Neuronal stem cell (in vitro differentiated cells): ENCODE measurements around the gene COX7A1.
A peak's percentile ranks its signal among the peaks of the same experiment; 100 is the strongest.

Experiments
- DNase-seq: peaks from one replicate; pipeline ENCODE4 v3.0.0-alpha.2; 2013; ENCODE audit warnings: low spot score
- H2AFZ ChIP-seq: one replicate; pipeline ENCODE4 v1.6.1; 2013; ENCODE audit warnings: mild to moderate bottlenecking, low read length, inconsistent platforms
- H2AK5ac ChIP-seq: 2 replicates; pipeline ENCODE4 v1.6.1; 2013; ENCODE audit warnings: low read depth, mild to moderate bottlenecking, inconsistent platforms, low read length, moderate library complexity, mixed read lengths
- H2BK120ac ChIP-seq: 2 replicates; pipeline ENCODE4 v1.6.1; 2013; ENCODE audit warnings: low read depth, mild to moderate bottlenecking, inconsistent platforms, low read length, moderate library complexity, mixed read lengths
- H2BK12ac ChIP-seq: one replicate; pipeline ENCODE4 v1.6.1; 2013; ENCODE audit warnings: low read length, inconsistent platforms
- H2BK15ac ChIP-seq: 2 replicates; pipeline ENCODE4 v1.6.1; 2013; ENCODE audit warnings: mild to moderate bottlenecking, low read length, inconsistent platforms, mixed read lengths
- H2BK5ac ChIP-seq: one replicate; pipeline ENCODE4 v1.6.1; 2013; ENCODE audit warnings: inconsistent platforms, mild to moderate bottlenecking, low read length, moderate library complexity
- H3K14ac ChIP-seq: one replicate; pipeline ENCODE4 v1.6.1; 2013; ENCODE audit warnings: low read length, inconsistent platforms
- H3K18ac ChIP-seq: 2 replicates; pipeline ENCODE4 v1.6.1; 2013; ENCODE audit warnings: low read length, inconsistent platforms
- H3K23ac ChIP-seq: 2 replicates; pipeline ENCODE4 v1.6.1; 2013; ENCODE audit warnings: low read depth, mild to moderate bottlenecking, mixed read lengths, low read length, inconsistent platforms; ENCODE audit not compliant: poor library complexity
- H3K27ac ChIP-seq: replicated peaks from 3 replicates; pipeline ENCODE4 v1.5.1; 2013; ENCODE audit warnings: low read length, inconsistent platforms
- H3K27me3 ChIP-seq, 3 experiments: 2 replicates each; pipeline ENCODE4 v1.6.1; 2013; ENCODE audit warnings: low read length in 3 of 3, mild to moderate bottlenecking in 2 of 3, inconsistent platforms in 1 of 3, low read depth in 1 of 3, mixed read lengths in 1 of 3, moderate library complexity in 1 of 3; ENCODE audit not compliant: control insufficient read depth in 3 of 3, insufficient read depth in 3 of 3
- H3K36me3 ChIP-seq, 2 donors: replicated peaks in 1 of 2; 2 replicates each; pipeline ENCODE4 v1.6.1; 2013; ENCODE audit warnings: low read length in 2 of 2; ENCODE audit not compliant: control insufficient read depth in 2 of 2, insufficient read depth in 2 of 2
- H3K4ac ChIP-seq: 2 replicates; pipeline ENCODE4 v1.6.1; 2013; ENCODE audit warnings: inconsistent platforms, mild to moderate bottlenecking, low read length, moderate library complexity
- H3K4me1 ChIP-seq, 2 donors: 1 replicate in 1 of 2; 2 replicates in 1 of 2; pipeline ENCODE4 v1.6.1; 2013; ENCODE audit warnings: low read length in 2 of 2, low read depth in 1 of 2; ENCODE audit not compliant: control insufficient read depth in 2 of 2, insufficient read depth in 1 of 2
- H3K4me2 ChIP-seq: one replicate; pipeline ENCODE4 v1.6.1; 2013; ENCODE audit warnings: mild to moderate bottlenecking, low read length, inconsistent platforms; ENCODE audit not compliant: insufficient read depth, poor library complexity, severe bottlenecking
- H3K4me3 ChIP-seq, 2 donors: 2 replicates each; pipeline ENCODE4 v1.5.1; 2013; ENCODE audit warnings: low read length in 2 of 2, mild to moderate bottlenecking in 2 of 2, inconsistent platforms in 1 of 2, moderate library complexity in 1 of 2
- H3K79me1 ChIP-seq: one replicate; pipeline ENCODE4 v1.6.1; 2013; ENCODE audit warnings: low read depth, mild to moderate bottlenecking, inconsistent platforms, low read length, moderate library complexity
- H3K9ac ChIP-seq: one replicate; pipeline ENCODE4 v1.6.1; 2013; ENCODE audit warnings: mild to moderate bottlenecking, low read depth, low read length, inconsistent platforms; ENCODE audit not compliant: poor library complexity
- H3K9me3 ChIP-seq, 2 donors: replicated peaks in 1 of 2; 2 replicates each; pipeline versions ENCODE3 to v1.6.1; 2013; ENCODE audit warnings: low read length in 2 of 2, mild to moderate bottlenecking in 2 of 2, inconsistent platforms in 1 of 2, low read depth in 1 of 2, mixed read lengths in 1 of 2, moderate library complexity in 1 of 2; ENCODE audit not compliant: control insufficient read depth in 2 of 2, insufficient read depth in 1 of 2
- H4K8ac ChIP-seq: one replicate; pipeline ENCODE4 v1.6.1; 2013; ENCODE audit warnings: low read depth, mild to moderate bottlenecking, inconsistent platforms, low read length, moderate library complexity
- H4K91ac ChIP-seq: one replicate; pipeline ENCODE4 v1.6.1; 2013; ENCODE audit warnings: low read length, low read depth, mild to moderate bottlenecking, inconsistent platforms; ENCODE audit not compliant: poor library complexity
- WGBS, 2 donors: extraction: QIAGEN DNeasy Blood & Tissue Kit; methylation state at CpG; one replicate each; pipeline ENCODE4 v1.1.7; 2013; ENCODE audit warnings: missing lambda C conversion rate in 2 of 2, mixed read lengths in 1 of 2; ENCODE audit not compliant: insufficient read length in 2 of 2, insufficient replicate concordance in 1 of 2; ENCODE audit errors: extremely low coverage in 2 of 2; 5-methylcytosine and 5-hydroxymethylcytosine counted together

Gene COX7A1

GRCh38 chr19:36120984-36121358 lies 31.3 kb downstream of the COX7A1 start:
- Histone ChIP-seq H2BK5ac (peak overlapping the region; percentile 85), H3K4me2 (no peak overlapping the region), H2BK12ac (no peak overlapping the region), H3K4ac (no peak overlapping the region), H3K14ac (peak overlapping the region; percentile 87), H3K4me1 (peaks cover 1 to 10% of the 10 kb centered on the region in 2 donors), H3K18ac (no peak overlapping the region), H3K27ac (no peak overlapping the region), H3K9ac (peak overlapping the region; percentile 70), H3K4me3 (no peak overlapping the region), H2BK15ac (no peak overlapping the region), H3K27me3 (no peaks in the 10 kb centered on the region), H2AK5ac (no peak overlapping the region), H2BK120ac (peak overlapping the region; percentile 18), H3K79me1 (peaks cover 14% of the 10 kb centered on the region), H3K9me3 (no peaks in the 10 kb centered on the region), H2AFZ (no peak overlapping the region), H4K8ac (peak overlapping the region; percentile 82), H3K36me3 (peaks cover 34 to 90% of the 10 kb centered on the region in 2 donors), H4K91ac (no peak overlapping the region), H3K23ac (peak overlapping the region; percentile 43)
- no CpG with 5 or more reads among the region's 18 CpGs for WGBS, 2 donors
- no peak for DNase-seq

GRCh38 chr19:36120092-36120983 lies 31.9 kb downstream of the COX7A1 start:
- Histone ChIP-seq H3K4me1 (peaks cover 2 to 12% of the 10 kb centered on the region in 2 donors), H2BK120ac (peak overlapping the region; percentile 18), H2AK5ac (peak overlapping the region; percentile 92), H4K8ac (peak overlapping the region; percentile 82), H3K4me3 (no peak overlapping the region), H2AFZ (no peak overlapping the region), H4K91ac (no peak overlapping the region), H3K23ac (peak overlapping the region; percentile 43), H3K4me2 (peak overlapping the region; percentile 23), H3K79me1 (peaks cover 14% of the 10 kb centered on the region), H3K27ac (no peak overlapping the region), H3K9ac (peak overlapping the region; percentile 70), H2BK12ac (peak overlapping the region; percentile 63), H3K9me3 (no peaks in the 10 kb centered on the region), H3K36me3 (peaks cover 27 to 84% of the 10 kb centered on the region in 2 donors), H2BK15ac (peak overlapping the region; percentile 17), H3K18ac (peak overlapping the region; percentile 44), H2BK5ac (peak overlapping the region; percentile 85), H3K27me3 (no peaks in the 10 kb centered on the region), H3K14ac (peak overlapping the region; percentile 87), H3K4ac (no peak overlapping the region)
- no CpG with 5 or more reads among the region's 26 CpGs for WGBS, 2 donors
- DNase-seq = no peak

DNA sequence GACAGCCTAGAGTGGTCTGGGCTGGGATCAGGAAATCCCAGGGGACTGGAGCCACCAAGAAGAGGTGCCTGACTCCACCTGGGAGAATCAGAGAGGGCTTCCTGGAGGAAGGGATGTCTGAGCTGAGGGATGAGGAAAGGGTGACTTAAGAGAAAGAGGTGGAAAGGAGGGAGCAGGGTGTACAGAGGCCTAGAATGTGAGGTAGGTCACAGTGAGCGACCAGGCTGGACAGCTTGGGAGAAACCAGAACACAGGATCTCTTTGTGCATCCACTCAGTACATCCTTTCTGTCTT lies 36.0 kb downstream of the COX7A1 start:
- Histone ChIP-seq H4K91ac (no peak overlapping the region), H3K4ac (no peak overlapping the region), H3K79me1 (peaks cover 31% of the 10 kb centered on the region), H3K23ac (no peak overlapping the region), H4K8ac (no peak overlapping the region), H3K27me3 (no peaks in the 10 kb centered on the region), H3K4me1 (peaks cover 8 to 23% of the 10 kb centered on the region in 2 donors), H3K27ac (no peak overlapping the region), H3K9me3 (peaks cover 0 to 2% of the 10 kb centered on the region in 2 donors), H3K18ac (no peak overlapping the region), H3K14ac (no peak overlapping the region), H3K4me3 (peak overlapping the region; percentile 71 to 90), H3K36me3 (peaks cover 24 to 69% of the 10 kb centered on the region in 2 donors), H2BK5ac (no peak overlapping the region), H2AFZ (no peak overlapping the region), H3K9ac (no peak overlapping the region), H2BK120ac (no peak overlapping the region), H2AK5ac (no peak overlapping the region), H2BK15ac (no peak overlapping the region), H2BK12ac (no peak overlapping the region), H3K4me2 (peak overlapping the region; percentile 85)
- WGBS, 2 donors = no CpG with 5 or more reads among the region's 1 CpG
- no peak for DNase-seq
